ENCODE measurements around the gene FASN. TPM values are rescaled to one million over a fixed set of nuclear protein-coding genes. Genes with fewer than 3 reads are reported as not detected.

Gene FASN
- total and polyA plus RNA-seq, 2 of the 13 experiments (the other 11 are each of a cell fraction or from before 2014, with no cell fraction given), result 51.7 to 101 TPM

- no peaks in the 10 kb centered on the region for H3K27me3 ChIP-seq (ENCODE audit: control insufficient read depth in 1 of 2, insufficient read depth in 2 of 2, low read length in 2 of 2)
- intact Hi-C loops (cut with micrococcal nuclease; ENCODE audit: unreplicated experiment) (no loop called here), in situ Hi-C loops (cut with HindIII; ENCODE audit: extremely low pct_ligation_motif_present, low pct_unique_long_range_greater_than_20kb) (no loop called here)
- no peak overlapping the region for H3K4me3 ChIP-seq (replicated peaks in 1 of 3; ENCODE audit: insufficient read depth in 1 of 3, low read depth in 2 of 3, low read length in 3 of 3)
- ChIA-PET POLR2A (no interaction called here), CTCF (ENCODE audit: low intra/inter-chr PET ratio, low total read pairs) (no interaction called here)
- no peaks in the 10 kb centered on the region for H3K9me3 ChIP-seq (ENCODE audit: low read length)
- no peak for TF ChIP-seq MEF2D (CRISPR knock-in tag; IDR thresholded peaks at IDR 0.05)
- no peak for TF ChIP-seq HNRNPH1 (optimal IDR thresholded peaks at IDR 0.05; ENCODE audit: low read depth, low read length)
- no peak for TF ChIP-seq TFE3 (CRISPR knock-in tag; IDR thresholded peaks at IDR 0.05)
- no peak for TF ChIP-seq PCBP1 (IDR thresholded peaks at IDR 0.05; ENCODE audit: borderline replicate concordance, low read depth, low read length)
- TF ChIP-seq GTF2F1 (IDR thresholded peaks at IDR 0.05; ENCODE audit: low read length), result no peak
- no peak for TF ChIP-seq XRCC5 (optimal IDR thresholded peaks at IDR 0.05; ENCODE audit: low read length)
- no peaks in the 10 kb centered on the region for H4K20me1 ChIP-seq (ENCODE audit: insufficient read depth, low read length)
- peaks cover 0 to 1% of the 10 kb centered on the region in 2 experiments; a peak in 3 of 5 replicates for H3K36me3 ChIP-seq (replicated peaks in 1 of 2; ENCODE audit: control insufficient read depth in 1 of 2, insufficient read depth in 2 of 2, low read length in 2 of 2)
- no TSS peak for BruUV-seq (replicated peaks)
- H3K4me2 ChIP-seq (ENCODE audit: low read depth, low read length), result no peak overlapping the region
- no peak overlapping the region for H3K9ac ChIP-seq (ENCODE audit: insufficient read depth, low read depth, low read length)
- H3K4me1 ChIP-seq (ENCODE audit: insufficient read depth, low read length), result no peaks in the 10 kb centered on the region
- DNase-seq (ENCODE audit: low spot score) (no peak), ATAC-seq (peak; percentile 26; the same call in 2 of the 3 replicates), FAIRE-seq (no peak)
- H2AFZ ChIP-seq (ENCODE audit: low read length), result no peak overlapping the region
- H3K27ac ChIP-seq (ENCODE audit: extremely low read length, insufficient read depth, low read length), result no peak overlapping the region
- 91% methylated on average over 10 of the region's 15 CpGs for WGBS (ENCODE audit: low lambda C conversion rate)
- H3K79me2 ChIP-seq (ENCODE audit: insufficient read depth, low read length), result no peaks in the 10 kb centered on the region
Observed at GRCh38 chr17:82128287-82128686, 30.3 kb upstream of the FASN start.

DNA sequence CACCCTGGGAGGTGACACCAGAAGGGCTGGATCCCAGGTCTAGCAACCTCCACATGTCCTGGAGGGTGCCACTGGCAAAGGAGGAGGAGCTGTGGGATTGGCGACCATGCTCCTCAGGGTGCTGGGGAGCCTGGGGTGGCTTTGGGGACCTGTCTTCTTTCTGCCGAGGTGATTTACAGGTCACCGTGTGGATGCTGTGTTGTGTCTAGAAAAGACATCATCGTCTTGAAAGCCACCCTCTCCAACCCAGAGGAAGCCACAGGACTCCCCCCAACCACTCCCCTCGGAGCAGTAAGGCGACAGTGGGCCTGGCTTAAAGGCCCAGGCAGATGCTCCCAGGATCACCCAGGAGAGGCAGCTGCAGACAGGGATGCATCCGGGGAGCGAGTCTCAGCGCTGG, 29.7 kb upstream of the FASN start:
- Histone ChIP-seq H3K4me2 (ENCODE audit: low read depth, low read length) (no peak overlapping the region), H3K27me3 (ENCODE audit: control insufficient read depth in 1 of 2, insufficient read depth in 2 of 2, low read length in 2 of 2) (no peaks in the 10 kb centered on the region), H2AFZ (ENCODE audit: low read length) (no peak overlapping the region), H3K9ac (ENCODE audit: insufficient read depth, low read depth, low read length) (no peak overlapping the region), H3K36me3 (replicated peaks in 1 of 2; ENCODE audit: control insufficient read depth in 1 of 2, insufficient read depth in 2 of 2, low read length in 2 of 2) (peaks cover 0 to 1% of the 10 kb centered on the region in 2 experiments; a peak in 3 of 5 replicates), H3K9me3 (ENCODE audit: low read length) (no peaks in the 10 kb centered on the region), H4K20me1 (ENCODE audit: insufficient read depth, low read length) (no peaks in the 10 kb centered on the region), H3K27ac (ENCODE audit: extremely low read length, insufficient read depth, low read length) (no peak overlapping the region), H3K4me1 (ENCODE audit: insufficient read depth, low read length) (peaks cover under 1% of the 10 kb centered on the region; the same call in 1 of the 2 replicates), H3K79me2 (ENCODE audit: insufficient read depth, low read length) (no peaks in the 10 kb centered on the region), H3K4me3 (replicated peaks in 1 of 3; ENCODE audit: insufficient read depth in 1 of 3, low read depth in 2 of 3, low read length in 3 of 3) (no peak overlapping the region)
- WGBS (ENCODE audit: low lambda C conversion rate), result 94% methylated on average over 9 of the region's 9 CpGs
- in situ Hi-C loops (cut with HindIII; ENCODE audit: extremely low pct_ligation_motif_present, low pct_unique_long_range_greater_than_20kb), result no loop called here
- DNase-seq (ENCODE audit: low spot score), result no peak
- intact Hi-C loops (cut with micrococcal nuclease; ENCODE audit: unreplicated experiment), result no loop called here
- no peak for FAIRE-seq
- TF ChIP-seq, protein P1, sequence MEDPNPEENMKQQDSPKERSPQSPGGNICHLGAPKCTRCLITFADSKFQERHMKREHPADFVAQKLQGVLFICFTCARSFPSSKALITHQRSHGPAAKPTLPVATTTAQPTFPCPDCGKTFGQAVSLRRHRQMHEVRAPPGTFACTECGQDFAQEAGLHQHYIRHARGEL (CRISPR knock-in tag; IDR thresholded peaks at IDR 0.05), result no peak
- CTCF ChIA-PET (ENCODE audit: low intra/inter-chr PET ratio, low total read pairs), result no interaction called here
- POLR2A ChIA-PET, result no interaction called here
- no TSS peak for BruUV-seq (replicated peaks)
- no peak; the same call in 2 of the 3 replicates for ATAC-seq

All from HepG2 (cell line).